ENCODE measurements around the gene UFSP2.

DNA sequence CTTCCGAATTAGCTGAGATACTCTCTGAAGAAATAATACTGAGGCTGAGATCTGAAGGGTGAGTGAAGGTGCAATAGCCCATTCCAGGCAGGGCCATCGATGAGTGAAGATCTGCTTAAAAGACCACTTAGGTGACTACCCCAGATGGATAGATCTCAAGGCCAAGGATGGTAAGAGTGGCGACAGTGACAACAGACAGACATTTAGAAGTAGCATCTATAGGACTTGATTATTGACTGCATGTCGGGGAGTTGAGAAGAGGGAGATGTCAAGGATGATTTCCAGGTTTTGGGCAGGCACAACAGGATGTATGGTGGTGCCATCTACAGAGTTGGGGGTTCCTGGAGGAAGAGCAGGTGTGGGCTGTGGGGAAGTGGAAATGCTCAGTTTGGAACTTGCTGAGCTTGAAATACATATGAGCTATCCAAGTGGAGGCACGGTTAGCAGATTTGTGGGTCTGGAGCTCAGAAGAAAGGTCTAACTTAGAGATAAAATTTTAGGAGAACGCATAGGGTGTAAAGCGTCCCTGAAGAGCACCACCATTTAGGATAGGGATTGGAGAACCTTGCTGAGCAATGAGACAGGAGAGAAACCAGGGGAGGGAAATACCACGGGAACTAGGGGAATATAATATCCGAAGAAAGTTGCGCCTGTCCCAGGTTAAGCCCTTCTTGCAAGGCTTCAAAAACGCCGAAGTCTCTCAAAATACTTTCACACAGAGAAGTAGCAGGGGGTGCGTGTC, 688 bp downstream of the UFSP2 start:
- no peak for TF ChIP-seq POLR2A (IDR thresholded peaks at IDR 0.05; ENCODE audit: low read length)
- TF ChIP-seq GATA1 (IDR thresholded peaks at IDR 0.05; ENCODE audit: low read depth, low read length) = no peak

All from erythroblast (primary cell).